GM18907 (cell line): ENCODE results near the gene DMWD.

Source experiments
- ATAC-seq: cut with Tn5 transposase; IDR thresholded peaks from one replicate; pipeline ENCODE4 v1.9.1; 2021; ENCODE audit warnings: mild to moderate bottlenecking, moderate library complexity; ENCODE audit not compliant: unreplicated experiment

The DMWD gene

GRCh38 chr19:45790942-45791341 lies 1.7 kb downstream of the DMWD start:
- no peak for ATAC-seq

- no peak for ATAC-seq
Measured at GRCh38 chr19:45789035-45789786, 3.4 kb downstream of the DMWD start.

- ATAC-seq, result no peak
Measured at GRCh38 chr19:45786533-45786894, 6.1 kb downstream of the DMWD start.

GRCh38 chr19:45785781-45786532 lies 6.7 kb downstream of the DMWD start:
- ATAC-seq, result no peak

- no peak for ATAC-seq
Measured at GRCh38 chr19:45785097-45785496, 7.5 kb downstream of the DMWD start.

- no peak for ATAC-seq
Measured at GRCh38 chr19:45784096-45784495, 8.5 kb downstream of the DMWD start.

GRCh38 chr19:45782820-45783785 lies 9.5 kb downstream of the DMWD start:
- no peak for ATAC-seq

GRCh38 chr19:45782162-45782691 lies 10.4 kb downstream of the DMWD start, which contains the start of gene DMPK:
Gene DMPK (minus strand): TSS chr19:45782490. CDS start chr19:45782352, 138 bp downstream.
- ATAC-seq, result no peak

GRCh38 chr19:45781214-45782161 lies 11.2 kb downstream of the DMWD start:
- ATAC-seq, result no peak

GRCh38 chr19:45780448-45781213 lies 12.0 kb downstream of the DMWD start:
- ATAC-seq, result no peak

GRCh38 chr19:45780146-45780447 lies 12.5 kb downstream of the DMWD start:
- no peak for ATAC-seq

GRCh38 chr19:45779231-45780145 lies 13.2 kb downstream of the DMWD start:
- ATAC-seq, result peak; percentile 70

- no peak for ATAC-seq
Measured at GRCh38 chr19:45778010-45778661, 14.5 kb downstream of the DMWD start.

GRCh38 chr19:45777395-45777961 lies 15.2 kb downstream of the DMWD start:
- ATAC-seq, result no peak

- ATAC-seq, result no peak
Measured at GRCh38 chr19:45774765-45775164, 17.9 kb downstream of the DMWD start.

- ATAC-seq, result no peak
Measured at GRCh38 chr19:45773384-45773783, 19.3 kb downstream of the DMWD start.

GRCh38 chr19:45772912-45773311 lies 19.7 kb downstream of the DMWD start:
- ATAC-seq, result no peak
